Measurements from ENCODE around the gene C1orf52. TPM values are rescaled to one million over a fixed set of nuclear protein-coding genes. Genes with fewer than 3 reads are reported as not detected.
A peak's percentile ranks its signal among the peaks of the same experiment; 100 is the strongest.

The C1orf52 gene
- total and polyA plus RNA-seq, 2 of the 13 experiments (the other 11 are each of a cell fraction or from before 2014, with no cell fraction given), result 19.4 to 27.4 TPM

- no peak for TF ChIP-seq ZNF44 (CRISPR knock-in tag; IDR thresholded peaks at IDR 0.05)
- TF ChIP-seq, protein P1, sequence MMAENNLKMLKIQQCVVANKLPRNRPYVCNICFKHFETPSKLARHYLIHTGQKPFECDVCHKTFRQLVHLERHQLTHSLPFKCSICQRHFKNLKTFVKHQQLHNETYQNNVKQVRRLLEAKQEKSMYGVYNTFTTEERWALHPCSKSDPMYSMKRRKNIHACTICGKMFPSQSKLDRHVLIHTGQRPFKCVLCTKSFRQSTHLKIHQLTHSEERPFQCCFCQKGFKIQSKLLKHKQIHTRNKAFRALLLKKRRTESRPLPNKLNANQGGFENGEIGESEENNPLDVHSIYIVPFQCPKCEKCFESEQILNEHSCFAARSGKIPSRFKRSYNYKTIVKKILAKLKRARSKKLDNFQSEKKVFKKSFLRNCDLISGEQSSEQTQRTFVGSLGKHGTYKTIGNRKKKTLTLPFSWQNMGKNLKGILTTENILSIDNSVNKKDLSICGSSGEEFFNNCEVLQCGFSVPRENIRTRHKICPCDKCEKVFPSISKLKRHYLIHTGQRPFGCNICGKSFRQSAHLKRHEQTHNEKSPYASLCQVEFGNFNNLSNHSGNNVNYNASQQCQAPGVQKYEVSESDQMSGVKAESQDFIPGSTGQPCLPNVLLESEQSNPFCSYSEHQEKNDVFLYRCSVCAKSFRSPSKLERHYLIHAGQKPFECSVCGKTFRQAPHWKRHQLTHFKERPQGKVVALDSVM (CRISPR knock-in tag; IDR thresholded peaks at IDR 0.05), result no peak
- TF ChIP-seq ZNF556 (CRISPR knock-in tag; IDR thresholded peaks at IDR 0.05; ENCODE audit: borderline replicate concordance), result peak; percentile 51; the same call in 1 of the 2 replicates
- TF ChIP-seq, protein P2, sequence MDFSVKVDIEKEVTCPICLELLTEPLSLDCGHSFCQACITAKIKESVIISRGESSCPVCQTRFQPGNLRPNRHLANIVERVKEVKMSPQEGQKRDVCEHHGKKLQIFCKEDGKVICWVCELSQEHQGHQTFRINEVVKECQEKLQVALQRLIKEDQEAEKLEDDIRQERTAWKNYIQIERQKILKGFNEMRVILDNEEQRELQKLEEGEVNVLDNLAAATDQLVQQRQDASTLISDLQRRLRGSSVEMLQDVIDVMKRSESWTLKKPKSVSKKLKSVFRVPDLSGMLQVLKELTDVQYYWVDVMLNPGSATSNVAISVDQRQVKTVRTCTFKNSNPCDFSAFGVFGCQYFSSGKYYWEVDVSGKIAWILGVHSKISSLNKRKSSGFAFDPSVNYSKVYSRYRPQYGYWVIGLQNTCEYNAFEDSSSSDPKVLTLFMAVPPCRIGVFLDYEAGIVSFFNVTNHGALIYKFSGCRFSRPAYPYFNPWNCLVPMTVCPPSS (IDR thresholded peaks at IDR 0.05), result no peak
- TF ChIP-seq SUZ12 (IDR thresholded peaks at IDR 0.05; ENCODE audit: low read depth, low read length), result no peak
- TF ChIP-seq ZNF569 (CRISPR knock-in tag; IDR thresholded peaks at IDR 0.05; ENCODE audit: borderline replicate concordance), result no peak
- TF ChIP-seq, protein P3, sequence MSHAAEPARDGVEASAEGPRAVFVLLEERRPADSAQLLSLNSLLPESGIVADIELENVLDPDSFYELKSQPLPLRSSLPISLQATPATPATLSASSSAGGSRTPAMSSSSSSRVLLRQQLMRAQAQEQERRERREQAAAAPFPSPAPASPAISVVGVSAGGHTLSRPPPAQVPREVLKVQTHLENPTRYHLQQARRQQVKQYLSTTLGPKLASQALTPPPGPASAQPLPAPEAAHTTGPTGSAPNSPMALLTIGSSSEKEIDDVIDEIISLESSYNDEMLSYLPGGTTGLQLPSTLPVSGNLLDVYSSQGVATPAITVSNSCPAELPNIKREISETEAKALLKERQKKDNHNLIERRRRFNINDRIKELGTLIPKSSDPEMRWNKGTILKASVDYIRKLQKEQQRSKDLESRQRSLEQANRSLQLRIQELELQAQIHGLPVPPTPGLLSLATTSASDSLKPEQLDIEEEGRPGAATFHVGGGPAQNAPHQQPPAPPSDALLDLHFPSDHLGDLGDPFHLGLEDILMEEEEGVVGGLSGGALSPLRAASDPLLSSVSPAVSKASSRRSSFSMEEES (CRISPR knock-in tag; IDR thresholded peaks at IDR 0.05), result no peak
- TF ChIP-seq CREB1 (IDR thresholded peaks at IDR 0.05), result peak; percentile 93
- peak; percentile 95 for TF ChIP-seq CREB1 (CRISPR knock-in tag; IDR thresholded peaks at IDR 0.05)
- no peak for TF ChIP-seq SRSF9 (IDR thresholded peaks at IDR 0.05; ENCODE audit: borderline replicate concordance, insufficient read depth, low read depth, low read length, poor library complexity, severe bottlenecking)
- TF ChIP-seq DBP (CRISPR knock-in tag; IDR thresholded peaks at IDR 0.05; ENCODE audit: not compliant biosample characterization), result no peak
- TF ChIP-seq MTA3 (CRISPR knock-in tag; IDR thresholded peaks at IDR 0.05), result no peak
- 0 out of 2 replicates have a peak, but pooled peaks have one; percentile 31 for TF ChIP-seq RXRB (CRISPR knock-in tag; IDR thresholded peaks at IDR 0.05; ENCODE audit: borderline replicate concordance)
- no peak for TF ChIP-seq ZNF496 (CRISPR knock-in tag; IDR thresholded peaks at IDR 0.05; ENCODE audit: insufficient replicate concordance)
- peak; percentile 76; the same call in 1 of the 2 replicates for TF ChIP-seq ZNF792 (CRISPR knock-in tag; IDR thresholded peaks at IDR 0.05)
- no peak for TF ChIP-seq ZNF460 (CRISPR knock-in tag; IDR thresholded peaks at IDR 0.05; ENCODE audit: borderline replicate concordance)
- TF ChIP-seq, protein P4, sequence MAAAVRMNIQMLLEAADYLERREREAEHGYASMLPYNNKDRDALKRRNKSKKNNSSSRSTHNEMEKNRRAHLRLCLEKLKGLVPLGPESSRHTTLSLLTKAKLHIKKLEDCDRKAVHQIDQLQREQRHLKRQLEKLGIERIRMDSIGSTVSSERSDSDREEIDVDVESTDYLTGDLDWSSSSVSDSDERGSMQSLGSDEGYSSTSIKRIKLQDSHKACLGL (CRISPR knock-in tag; IDR thresholded peaks at IDR 0.05), result no peak
- no peak for TF ChIP-seq ZBTB14 (CRISPR knock-in tag; IDR thresholded peaks at IDR 0.05)
- TF ChIP-seq ZNF703 (CRISPR knock-in tag; IDR thresholded peaks at IDR 0.05; ENCODE audit: borderline replicate concordance), result no peak
- TF ChIP-seq CERS6 (CRISPR knock-in tag; IDR thresholded peaks at IDR 0.05), result no peak
- TF ChIP-seq RFX1 (IDR thresholded peaks at IDR 0.05), result no peak
These were observed 16.9 kb upstream of the C1orf52 start, which contains the start of gene BCL10 (continued) for GRCh38 chr1:85276215-85276977.

Measured in HepG2 (cell line).